Measurements from ENCODE around the gene ZNF3. TPM values are rescaled to one million over a fixed set of nuclear protein-coding genes. Genes with fewer than 3 reads are reported as not detected.

The ZNF3 gene
- total and polyA plus RNA-seq, 9 of the 15 experiments (the other 6 are each of a cell fraction or from before 2014, with no cell fraction given): 30.0 to 64.9 (median 51.5) TPM

DNA sequence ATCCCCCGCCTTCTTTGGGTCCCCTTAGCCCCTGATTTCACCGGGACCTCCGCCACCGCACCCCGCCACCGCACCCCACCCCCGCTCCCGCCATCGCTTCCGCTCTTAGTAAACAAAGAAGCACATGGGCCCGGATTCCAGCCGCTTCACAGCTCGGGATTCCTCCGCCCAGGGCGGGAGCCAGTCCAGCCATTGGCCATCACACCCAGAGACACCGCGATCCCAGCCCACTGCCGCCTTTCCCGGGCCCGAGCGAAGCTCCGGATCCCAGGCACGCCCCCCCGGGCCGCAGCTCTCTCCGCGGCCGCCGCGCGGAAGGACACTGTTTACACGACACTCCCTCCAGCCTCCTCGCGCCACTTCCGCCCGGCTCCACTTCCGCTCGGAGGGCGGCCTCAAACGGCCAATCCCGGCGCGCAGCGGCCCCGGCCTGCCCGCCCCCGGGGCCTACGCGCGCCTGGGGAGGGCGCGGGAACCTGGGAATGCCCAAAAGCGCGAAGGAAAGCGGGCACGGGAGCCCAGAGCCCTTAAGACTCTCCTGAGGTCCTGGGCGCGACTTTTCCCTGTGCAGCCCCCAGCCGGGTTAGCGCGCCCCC lies 19.0 kb upstream of the ZNF3 start (continued):
- TF ChIP-seq KDM5B (IDR thresholded peaks at IDR 0.05; ENCODE audit: insufficient replicate concordance, low read depth, low read length) (peak; percentile 39), STAT5A (IDR thresholded peaks at IDR 0.05; ENCODE audit: borderline replicate concordance, low read length) (no peak), TAF7 (tag; IDR thresholded peaks at IDR 0.05) (peak; percentile 26; the same call in 1 of the 2 replicates), ASH1L (IDR thresholded peaks at IDR 0.05; ENCODE audit: borderline replicate concordance, low read depth, partially characterized antibody) (peak; percentile 43), PTTG1 (tag; IDR thresholded peaks at IDR 0.05; ENCODE audit: low read depth) (no peak), MTF1 (CRISPR knock-in tag; IDR thresholded peaks at IDR 0.05; ENCODE audit: borderline replicate concordance) (no peak), MYC (IDR thresholded peaks at IDR 0.05; ENCODE audit: low read depth, low read length) (peak; percentile 94), MYC (CRISPR knock-in tag; IDR thresholded peaks at IDR 0.05; ENCODE audit: borderline replicate concordance, low read depth) (peak; percentile 100), GTF2A2 (tag; IDR thresholded peaks at IDR 0.05) (no peak), ZNF253 (CRISPR knock-in tag; conservative IDR thresholded peaks at IDR 0.05) (no peak), RBFOX2 (IDR thresholded peaks at IDR 0.05; ENCODE audit: low read depth, low read length) (peak; percentile 96; the same call in 1 of the 2 replicates), PHTF2 (CRISPR knock-in tag; IDR thresholded peaks at IDR 0.05) (no peak), POU5F1 (IDR thresholded peaks at IDR 0.05; ENCODE audit: borderline replicate concordance, low read depth, low read length, partially characterized antibody) (peak; percentile 40), ZNF830 (CRISPR knock-in tag; IDR thresholded peaks at IDR 0.05) (0 out of 2 replicates have a peak, but pooled peaks have one; percentile 19), TOE1 (IDR thresholded peaks at IDR 0.05; ENCODE audit: borderline replicate concordance) (peak; percentile 30; the same call in 1 of the 2 replicates), TOE1 (CRISPR knock-in tag; IDR thresholded peaks at IDR 0.05; ENCODE audit: borderline replicate concordance, low read depth) (0 out of 2 replicates have a peak, but pooled peaks have one; percentile 27), NBN (IDR thresholded peaks at IDR 0.05; ENCODE audit: low read depth) (0 out of 2 replicates have a peak, but pooled peaks have one; percentile 19), KDM1A (IDR thresholded peaks at IDR 0.05) (no peak), HDGF (IDR thresholded peaks at IDR 0.05) (no peak), CBX5 (IDR thresholded peaks at IDR 0.05; ENCODE audit: borderline replicate concordance, low read depth) (no peak), ZNF785 (CRISPR knock-in tag; IDR thresholded peaks at IDR 0.05) (no peak), E2F3 (CRISPR knock-in tag; IDR thresholded peaks at IDR 0.05) (peak; percentile 95), KLF16 (IDR thresholded peaks at IDR 0.05) (no peak), CREM (IDR thresholded peaks at IDR 0.05; ENCODE audit: low read depth) (peak; percentile 94)
- TF ChIP-seq, protein P1, sequence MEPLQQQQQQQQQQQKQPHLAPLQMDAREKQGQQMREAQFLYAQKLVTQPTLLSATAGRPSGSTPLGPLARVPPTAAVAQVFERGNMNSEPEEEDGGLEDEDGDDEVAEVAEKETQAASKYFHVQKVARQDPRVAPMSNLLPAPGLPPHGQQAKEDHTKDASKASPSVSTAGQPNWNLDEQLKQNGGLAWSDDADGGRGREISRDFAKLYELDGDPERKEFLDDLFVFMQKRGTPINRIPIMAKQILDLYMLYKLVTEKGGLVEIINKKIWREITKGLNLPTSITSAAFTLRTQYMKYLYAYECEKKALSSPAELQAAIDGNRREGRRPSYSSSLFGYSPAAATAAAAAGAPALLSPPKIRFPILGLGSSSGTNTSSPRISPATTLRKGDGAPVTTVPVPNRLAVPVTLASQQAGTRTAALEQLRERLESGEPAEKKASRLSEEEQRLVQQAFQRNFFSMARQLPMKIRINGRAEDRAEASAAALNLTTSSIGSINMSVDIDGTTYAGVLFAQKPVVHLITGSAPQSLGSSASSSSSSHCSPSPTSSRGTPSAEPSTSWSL (CRISPR knock-in tag; IDR thresholded peaks at IDR 0.05; ENCODE audit: borderline replicate concordance): no peak
- TF ChIP-seq, protein P2, sequence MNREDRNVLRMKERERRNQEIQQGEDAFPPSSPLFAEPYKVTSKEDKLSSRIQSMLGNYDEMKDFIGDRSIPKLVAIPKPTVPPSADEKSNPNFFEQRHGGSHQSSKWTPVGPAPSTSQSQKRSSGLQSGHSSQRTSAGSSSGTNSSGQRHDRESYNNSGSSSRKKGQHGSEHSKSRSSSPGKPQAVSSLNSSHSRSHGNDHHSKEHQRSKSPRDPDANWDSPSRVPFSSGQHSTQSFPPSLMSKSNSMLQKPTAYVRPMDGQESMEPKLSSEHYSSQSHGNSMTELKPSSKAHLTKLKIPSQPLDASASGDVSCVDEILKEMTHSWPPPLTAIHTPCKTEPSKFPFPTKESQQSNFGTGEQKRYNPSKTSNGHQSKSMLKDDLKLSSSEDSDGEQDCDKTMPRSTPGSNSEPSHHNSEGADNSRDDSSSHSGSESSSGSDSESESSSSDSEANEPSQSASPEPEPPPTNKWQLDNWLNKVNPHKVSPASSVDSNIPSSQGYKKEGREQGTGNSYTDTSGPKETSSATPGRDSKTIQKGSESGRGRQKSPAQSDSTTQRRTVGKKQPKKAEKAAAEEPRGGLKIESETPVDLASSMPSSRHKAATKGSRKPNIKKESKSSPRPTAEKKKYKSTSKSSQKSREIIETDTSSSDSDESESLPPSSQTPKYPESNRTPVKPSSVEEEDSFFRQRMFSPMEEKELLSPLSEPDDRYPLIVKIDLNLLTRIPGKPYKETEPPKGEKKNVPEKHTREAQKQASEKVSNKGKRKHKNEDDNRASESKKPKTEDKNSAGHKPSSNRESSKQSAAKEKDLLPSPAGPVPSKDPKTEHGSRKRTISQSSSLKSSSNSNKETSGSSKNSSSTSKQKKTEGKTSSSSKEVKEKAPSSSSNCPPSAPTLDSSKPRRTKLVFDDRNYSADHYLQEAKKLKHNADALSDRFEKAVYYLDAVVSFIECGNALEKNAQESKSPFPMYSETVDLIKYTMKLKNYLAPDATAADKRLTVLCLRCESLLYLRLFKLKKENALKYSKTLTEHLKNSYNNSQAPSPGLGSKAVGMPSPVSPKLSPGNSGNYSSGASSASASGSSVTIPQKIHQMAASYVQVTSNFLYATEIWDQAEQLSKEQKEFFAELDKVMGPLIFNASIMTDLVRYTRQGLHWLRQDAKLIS (CRISPR knock-in tag; IDR thresholded peaks at IDR 0.05): no peak; the same call in 1 of the 2 replicates
